ENCODE results near the gene CLDN7.
A peak's percentile ranks its signal among the peaks of the same experiment; 100 is the strongest.

The CLDN7 gene

GRCh38 chr17:7289256-7290032 is 27.2 kb upstream of the CLDN7 start:
- DNase-seq (ENCODE audit: low read depth in 2 of 3, low spot score in 2 of 3) = no peak

GRCh38 chr17:7285679-7286078 is 23.4 kb upstream of the CLDN7 start:
- no peak for DNase-seq (ENCODE audit: low read depth in 2 of 3, low spot score in 2 of 3)

- no peak for DNase-seq (ENCODE audit: low read depth in 2 of 3, low spot score in 2 of 3)
These were observed 22.6 kb upstream of the CLDN7 start for GRCh38 chr17:7284911-7285310.

GRCh38 chr17:7283471-7284216 is 21.4 kb upstream of the CLDN7 start:
- DNase-seq (ENCODE audit: low read depth in 2 of 3, low spot score in 2 of 3) = no peak

GRCh38 chr17:7282752-7283321 is 20.6 kb upstream of the CLDN7 start:
- no peak for DNase-seq (ENCODE audit: low read depth in 2 of 3, low spot score in 2 of 3)

GRCh38 chr17:7281953-7282751 is 19.9 kb upstream of the CLDN7 start:
- no peak for DNase-seq (ENCODE audit: low read depth in 2 of 3, low spot score in 2 of 3)

GRCh38 chr17:7281074-7281952 is 19.0 kb upstream of the CLDN7 start, which contains the start of gene SLC2A4:
Gene SLC2A4 (plus strand): TSS chr17:7281718. CDS start chr17:7281935, 217 bp downstream.
- DNase-seq (ENCODE audit: low read depth in 2 of 3, low spot score in 2 of 3) = peak; percentile 67 to 84 (median 82)

- peak; percentile 61 to 74 (median 69) for DNase-seq (ENCODE audit: low read depth in 2 of 3, low spot score in 2 of 3)
These were observed 18.3 kb upstream of the CLDN7 start for GRCh38 chr17:7280519-7281073.

GRCh38 chr17:7279448-7279847 is 17.2 kb upstream of the CLDN7 start:
- no peak for DNase-seq (ENCODE audit: low read depth in 2 of 3, low spot score in 2 of 3)

GRCh38 chr17:7266784-7267183 is 4.5 kb upstream of the CLDN7 start:
- no peak for DNase-seq (ENCODE audit: low read depth in 2 of 3, low spot score in 2 of 3)

GRCh38 chr17:7263801-7264078 is 1.5 kb upstream of the CLDN7 start:
- no peak for DNase-seq (ENCODE audit: low read depth in 2 of 3, low spot score in 2 of 3)

- DNase-seq (ENCODE audit: low read depth in 2 of 3, low spot score in 2 of 3) = no peak
These were observed 890 bp upstream of the CLDN7 start for GRCh38 chr17:7262935-7263800.

- DNase-seq (ENCODE audit: low read depth in 2 of 3, low spot score in 2 of 3) = no peak
These were observed 693 bp downstream of the CLDN7 start for GRCh38 chr17:7261379-7262191.

GRCh38 chr17:7260651-7261378 is 1.5 kb downstream of the CLDN7 start:
- DNase-seq (ENCODE audit: low read depth in 2 of 3, low spot score in 2 of 3) = no peak

- DNase-seq (ENCODE audit: low read depth in 2 of 3, low spot score in 2 of 3) = no peak
These were observed 2.1 kb downstream of the CLDN7 start for GRCh38 chr17:7260151-7260550.

GRCh38 chr17:7259555-7259889 is 2.8 kb downstream of the CLDN7 start:
- no peak for DNase-seq (ENCODE audit: low read depth in 2 of 3, low spot score in 2 of 3)

- no peak for DNase-seq (ENCODE audit: low read depth in 2 of 3, low spot score in 2 of 3)
These were observed 3.3 kb downstream of the CLDN7 start for GRCh38 chr17:7258731-7259554.

All from activated CD8-positive, alpha-beta memory T cell treated with anti-CD3 and anti-CD28 coated beads for 48 hours (primary cell).